Liver (tissue), 3 donors: Measurements from ENCODE around the gene REEP1.

Experiments
- ATF3 ChIP-seq: IDR thresholded peaks from 2 replicates; pipeline ENCODE4 v1.6.1; 2016; ENCODE audit warnings: antibody characterized with exemption
- CTCF ChIP-seq: fragments of 150-350 bp; IDR thresholded peaks from 2 replicates; pipeline ENCODE4 v1.5.1; 2017; ENCODE audit warnings: improper control_type of control experiment, low read depth, low read length; ENCODE audit not compliant: missing input control
- EGR1 ChIP-seq, 2 donors: IDR thresholded peaks; 2 replicates each; pipeline ENCODE4 v1.6.1; 2016 to 2018; ENCODE audit warnings: antibody characterized with exemption in 2 of 2, low read depth in 2 of 2
- FOXA1 ChIP-seq: IDR thresholded peaks from 2 replicates; pipeline ENCODE4 v1.6.1; 2016; ENCODE audit warnings: antibody characterized with exemption
- FOXA2 ChIP-seq: IDR thresholded peaks from 2 replicates; pipeline ENCODE4 v1.6.1; 2016; ENCODE audit warnings: antibody characterized with exemption
- JUND ChIP-seq, 2 donors: IDR thresholded peaks; 2 replicates each; pipeline ENCODE4 v1.6.1; 2016; ENCODE audit warnings: antibody characterized with exemption in 2 of 2
- MAX ChIP-seq: IDR thresholded peaks from 2 replicates; pipeline ENCODE4 v1.6.1; 2016; ENCODE audit warnings: antibody characterized with exemption
- RAD21 ChIP-seq, 2 donors: IDR thresholded peaks; 2 replicates each; pipeline ENCODE4 v1.6.1; 2016; ENCODE audit warnings: antibody characterized with exemption in 2 of 2, mild to moderate bottlenecking in 2 of 2
- REST ChIP-seq: IDR thresholded peaks from 2 replicates; pipeline ENCODE4 v1.6.1; 2016; ENCODE audit warnings: antibody characterized with exemption, mild to moderate bottlenecking
- RXRA ChIP-seq, 2 donors: IDR thresholded peaks; 2 replicates each; pipeline ENCODE4 v1.6.1; 2017 to 2018; ENCODE audit warnings: antibody characterized with exemption in 2 of 2, mild to moderate bottlenecking in 1 of 2
- SP1 ChIP-seq: IDR thresholded peaks from 2 replicates; pipeline ENCODE4 v1.6.1; 2018; ENCODE audit warnings: antibody characterized with exemption, mild to moderate bottlenecking
- TAF1 ChIP-seq: conservative IDR thresholded peaks from 2 replicates; pipeline ENCODE4 v1.6.1; 2016; ENCODE audit warnings: antibody characterized with exemption, mild to moderate bottlenecking
- YY1 ChIP-seq: IDR thresholded peaks from 2 replicates; pipeline ENCODE4 v1.6.1; 2016; ENCODE audit warnings: antibody characterized with exemption, mild to moderate bottlenecking
- ZBTB33 ChIP-seq: IDR thresholded peaks from 2 replicates; pipeline ENCODE4 v1.6.1; 2016; ENCODE audit warnings: antibody characterized with exemption
- donor health status: healthy.
- donor health status: healthy.

GRCh38 chr2:86341470-86341869 is 4.0 kb upstream of the REEP1 start:
- TF ChIP-seq CTCF (no peak), FOXA2 (no peak), RAD21 (IDR thresholded peaks at IDR 0.05) (no peak), MAX (no peak), REST (no peak), FOXA1 (no peak), YY1 (no peak), ATF3 (no peak), JUND (IDR thresholded peaks at IDR 0.05) (no peak), TAF1 (no peak), SP1 (no peak), ZBTB33 (no peak), EGR1 (IDR thresholded peaks at IDR 0.05; ENCODE audit: low read depth in 2 of 2) (no peak), RXRA (IDR thresholded peaks at IDR 0.05) (no peak)
